ENCODE results near the gene CHRM5. TPM values are rescaled to one million over a fixed set of nuclear protein-coding genes. Genes with fewer than 3 reads are reported as not detected.

Gene CHRM5
- total RNA-seq, 1 donor from 2014 or later, result 0.07 TPM

- Histone ChIP-seq H3K36me3 (ENCODE audit: insufficient read depth, low read length) (no peaks in the 10 kb centered on the region), H4K20me1 (ENCODE audit: insufficient read depth, low read length) (no peaks in the 10 kb centered on the region), H3K9me3 (ENCODE audit: insufficient read depth, low read depth, low read length) (no peaks in the 10 kb centered on the region), H3K27ac (ENCODE audit: low read depth, low read length) (no peak overlapping the region), H3K4me3 (ENCODE audit: insufficient read depth, low read depth, low read length) (no peak overlapping the region), H2AFZ (ENCODE audit: low read depth, low read length) (no peak overlapping the region), H3K4me2 (ENCODE audit: low read length) (no peak overlapping the region), H3K27me3 (ENCODE audit: insufficient read depth, low read length) (no peaks in the 10 kb centered on the region), H3K9ac (ENCODE audit: low read length) (no peak overlapping the region), H3K4me1 (ENCODE audit: insufficient read depth, low read length) (no peaks in the 10 kb centered on the region), H3K79me2 (ENCODE audit: insufficient read depth, low read length) (no peaks in the 10 kb centered on the region)
- TF ChIP-seq EZH2 (IDR thresholded peaks at IDR 0.05; ENCODE audit: insufficient read depth, low read length) (no peak), CTCF (IDR thresholded peaks at IDR 0.05; ENCODE audit: insufficient read depth, low read depth, low read length) (no peak)
- FAIRE-seq (no peak), DNase-seq (ENCODE audit: low read depth) (no peak)
- no peaks in the 10 kb centered on the region for H3K27me3 Mint-ChIP-seq (ENCODE audit: low read depth, unreplicated experiment)
- no peaks in the 10 kb centered on the region for H3K4me1 Mint-ChIP-seq (ENCODE audit: low read depth, unreplicated experiment)
- no peaks in the 10 kb centered on the region for H3K9me3 Mint-ChIP-seq (ENCODE audit: unreplicated experiment)
- peaks cover 2% of the 10 kb centered on the region for H3K36me3 Mint-ChIP-seq (ENCODE audit: low read depth, unreplicated experiment)
- no peak overlapping the region for H3K27ac Mint-ChIP-seq (ENCODE audit: unreplicated experiment)
- H3K4me3 Mint-ChIP-seq (ENCODE audit: unreplicated experiment), result no peak overlapping the region
Measured at GRCh38 chr15:34114739-34115138, 146.4 kb downstream of the CHRM5 start.

DNA sequence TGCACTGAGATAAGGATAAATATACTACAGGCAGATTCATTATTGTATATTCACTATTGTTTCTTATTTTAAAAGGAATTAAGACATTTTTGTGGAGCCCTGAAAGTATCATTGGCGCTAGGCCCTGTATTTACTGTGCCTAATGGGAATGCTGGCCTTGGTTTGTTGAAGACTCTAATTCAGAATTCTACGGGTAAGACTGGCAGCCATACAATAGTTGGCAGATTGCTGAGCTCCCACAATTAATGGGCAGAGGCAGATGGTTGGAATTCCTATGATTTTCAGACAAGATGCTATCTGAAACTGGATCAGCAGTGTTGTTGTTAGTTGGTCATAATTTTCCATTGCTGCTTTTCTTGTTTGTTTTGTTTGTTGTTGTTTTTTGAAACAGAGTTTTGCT lies 148.3 kb downstream of the CHRM5 start:
- no peak overlapping the region for H2AFZ ChIP-seq (ENCODE audit: low read depth, low read length)
- no peak overlapping the region for H3K4me3 ChIP-seq (ENCODE audit: insufficient read depth, low read depth, low read length)

More for the DNA sequence above, 148.3 kb downstream of the CHRM5 start:
- DNase-seq (ENCODE audit: low read depth) (peak; percentile 8), FAIRE-seq (no peak)
- Histone ChIP-seq H3K36me3 (ENCODE audit: insufficient read depth, low read length) (no peaks in the 10 kb centered on the region), H3K27me3 (ENCODE audit: insufficient read depth, low read length) (no peaks in the 10 kb centered on the region), H3K9me3 (ENCODE audit: insufficient read depth, low read depth, low read length) (no peaks in the 10 kb centered on the region), H3K4me1 (ENCODE audit: insufficient read depth, low read length) (no peaks in the 10 kb centered on the region), H3K9ac (ENCODE audit: low read length) (no peak overlapping the region), H3K4me2 (ENCODE audit: low read length) (no peak overlapping the region), H4K20me1 (ENCODE audit: insufficient read depth, low read length) (no peaks in the 10 kb centered on the region), H3K79me2 (ENCODE audit: insufficient read depth, low read length) (no peaks in the 10 kb centered on the region), H3K27ac (ENCODE audit: low read depth, low read length) (no peak overlapping the region)
- H3K36me3 Mint-ChIP-seq (ENCODE audit: low read depth, unreplicated experiment), result peaks cover 2% of the 10 kb centered on the region
- no peaks in the 10 kb centered on the region for H3K27me3 Mint-ChIP-seq (ENCODE audit: low read depth, unreplicated experiment)
- H3K4me3 Mint-ChIP-seq (ENCODE audit: unreplicated experiment), result no peak overlapping the region
- no peaks in the 10 kb centered on the region for H3K9me3 Mint-ChIP-seq (ENCODE audit: unreplicated experiment)
- no peak for TF ChIP-seq EZH2 (IDR thresholded peaks at IDR 0.05; ENCODE audit: insufficient read depth, low read length)
- TF ChIP-seq CTCF (IDR thresholded peaks at IDR 0.05; ENCODE audit: insufficient read depth, low read depth, low read length), result no peak
- H3K27ac Mint-ChIP-seq (ENCODE audit: unreplicated experiment), result no peak overlapping the region
- H3K4me1 Mint-ChIP-seq (ENCODE audit: low read depth, unreplicated experiment), result no peaks in the 10 kb centered on the region

Other genes with a start within 250 kb of the CHRM5 start
- 33.7 and 34.1 TPM in 2 replicates for gene AVEN, start 70.7 kb downstream of the CHRM5 start, total RNA-seq
- gene EMC7, start 133.4 kb downstream of the CHRM5 start, total RNA-seq, result 120 and 157 TPM in 2 replicates
- gene PGBD4, start 133.6 kb downstream of the CHRM5 start, total RNA-seq, result 1.4 TPM in 2 replicates
- gene KATNBL1, start 241.6 kb downstream of the CHRM5 start, total RNA-seq, result 45.7 and 54.6 TPM in 2 replicates